CD4-positive, alpha-beta T cell treated with Interferon alpha-2 for 1 hour (primary cell): Measurements from ENCODE around the gene LSR.

Source experiments
- DNase-seq, 2 donors: peaks; one replicate each; pipeline ENCODE4 v3.0.0-alpha.2; 2020 to 2022

The LSR gene

GRCh38 chr19:35248310-35249145 is at the start of gene LSR:
Gene LSR (plus strand): TSS chr19:35249002. CDS start chr19:35249023, 21 bp downstream.
- DNase-seq = peak; percentile 79 to 87

- DNase-seq = no peak
Measured at GRCh38 chr19:35199481-35199880, 49.3 kb upstream of the LSR start.

- no peak for DNase-seq
Measured at GRCh38 chr19:35202722-35203688, 45.8 kb upstream of the LSR start.

GRCh38 chr19:35204799-35205732 is 43.7 kb upstream of the LSR start:
- DNase-seq = peak in 1 of 2 donors; percentile 69

GRCh38 chr19:35205733-35206323 is 43.0 kb upstream of the LSR start:
- no peak for DNase-seq

GRCh38 chr19:35206379-35206778 is 42.4 kb upstream of the LSR start:
- peak; percentile 84 to 90 for DNase-seq

GRCh38 chr19:35206855-35207254 is 41.9 kb upstream of the LSR start:
- DNase-seq = no peak

- DNase-seq = peak in 1 of 2 donors; percentile 62
Measured at GRCh38 chr19:35207391-35207871, 41.4 kb upstream of the LSR start.

GRCh38 chr19:35208121-35208520 is 40.7 kb upstream of the LSR start:
- no peak for DNase-seq

- DNase-seq = no peak
Measured at GRCh38 chr19:35209646-35210045, 39.2 kb upstream of the LSR start.

GRCh38 chr19:35211545-35212230 is 37.1 kb upstream of the LSR start:
- peak; percentile 90 to 92 for DNase-seq

- no peak for DNase-seq
Measured at GRCh38 chr19:35212241-35212640, 36.6 kb upstream of the LSR start.

- peak; percentile 92 to 96 for DNase-seq
Measured at GRCh38 chr19:35213663-35214632, 34.9 kb upstream of the LSR start.

GRCh38 chr19:35214766-35215422 is 33.9 kb upstream of the LSR start:
- DNase-seq = no peak

- no peak for DNase-seq
Measured at GRCh38 chr19:35216016-35216832, 32.6 kb upstream of the LSR start.

GRCh38 chr19:35216833-35217648 is 31.8 kb upstream of the LSR start:
- DNase-seq = peak; percentile 54 to 71

GRCh38 chr19:35217649-35217990 is 31.2 kb upstream of the LSR start:
- DNase-seq = no peak

- no peak for DNase-seq
Measured at GRCh38 chr19:35219008-35219407, 29.8 kb upstream of the LSR start.
